Measurements from ENCODE around the gene STAP1.
"Not testable (repeated sequence)": the region's sequence is repeated elsewhere in the genome, so short reads cannot be mapped to it uniquely, and the experiment has no call there.

Gene STAP1

GRCh38 chr4:67616478-67616877, 58.0 kb downstream of the STAP1 start:
- no peak for DNase-seq

GRCh38 chr4:67624939-67625338, 66.4 kb downstream of the STAP1 start:
- DNase-seq = peak in 3 of 56 donors; percentile 4 to 8 (median 4)

GRCh38 chr4:67632492-67632891, 74.0 kb downstream of the STAP1 start:
- DNase-seq = no peak

GRCh38 chr4:67634741-67635140, 76.2 kb downstream of the STAP1 start:
- no peak for DNase-seq

GRCh38 chr4:67635331-67635730, 76.8 kb downstream of the STAP1 start:
- peak in 1 of 56 donors; percentile 2 for DNase-seq

- DNase-seq = not testable (repeated sequence)
Observed at GRCh38 chr4:67636978-67637377, 78.5 kb downstream of the STAP1 start.

- no peak for DNase-seq
Observed at GRCh38 chr4:67638136-67638535, 79.6 kb downstream of the STAP1 start.

- no peak for DNase-seq
Observed at GRCh38 chr4:67651536-67651935, 93.0 kb downstream of the STAP1 start.

Data from amygdala (tissue), 56 donors.